ENCODE results near the gene MLXIP. TPM values are rescaled to one million over a fixed set of nuclear protein-coding genes. Genes with fewer than 3 reads are reported as not detected.
"Not testable (repeated sequence)": the region's sequence is repeated elsewhere in the genome, so short reads cannot be mapped to it uniquely, and the experiment has no call there.

MLXIP gene
- total RNA-seq, 2 experiments from 2014 or later, result 17.7 to 26.4 TPM

- Mint-ChIP-seq H3K27ac (no peak overlapping the region), H3K9me3 (ENCODE audit: low read depth) (no peaks in the 10 kb centered on the region), H3K4me1 (peaks cover 6% of the 10 kb centered on the region), H3K27me3 (no peaks in the 10 kb centered on the region), H3K36me3 (ENCODE audit: low read depth) (no peaks in the 10 kb centered on the region), H3K4me3 (no peak overlapping the region)
- ChIA-PET CTCF (interaction anchor here (1.2 kb wide), 1 partner anchor 19 kb away, joined by 3 read pairs; no protein-coding TSS in a partner anchor), POLR2A (no interaction called here)
- DNase-seq (no peak), ATAC-seq (no peak)
- intact Hi-C loops (cut with DNase I, micrococcal nuclease), result no loop called here
Measured at GRCh38 chr12:122172262-122172939, 93.8 kb downstream of the MLXIP start.

- Mint-ChIP-seq H3K9me3 (ENCODE audit: low read depth) (no peaks in the 10 kb centered on the region), H3K27me3 (no peaks in the 10 kb centered on the region)
- ATAC-seq, result peak; percentile 74
Measured at GRCh38 chr12:122174155-122174845, 95.7 kb downstream of the MLXIP start, which contains the start of gene IL31. IL31 (minus strand) TSS chr12:122174221; CDS start chr12:122174172, 49 bp downstream.

GRCh38 chr12:122176473-122176872, 97.9 kb downstream of the MLXIP start:
- H3K27ac Mint-ChIP-seq; H3K27me3 Mint-ChIP-seq; H3K4me1 Mint-ChIP-seq; H3K36me3 Mint-ChIP-seq (ENCODE audit: low read depth); ATAC-seq; H3K9me3 Mint-ChIP-seq (ENCODE audit: low read depth); intact Hi-C loops (cut with DNase I, micrococcal nuclease); DNase-seq; POLR2A ChIA-PET; H3K4me3 Mint-ChIP-seq: not testable (repeated sequence)
- CTCF ChIA-PET, result interaction anchor here (0.6 kb wide), 1 partner anchor 842 kb away, joined by 4 read pairs; no protein-coding TSS in a partner anchor

More at GRCh38 chr12:122174155-122174845, 95.7 kb downstream of the MLXIP start, which contains the start of gene IL31:
- no peak within 1 kb of the TSS for H3K27ac Mint-ChIP-seq
- peaks cover 6% of the 10 kb centered on the region for H3K4me1 Mint-ChIP-seq
- ChIA-PET CTCF (interaction anchor here (0.7 to 1.2 kb wide), 3 partner anchors 26 to 86 kb away, joined by 3 to 5 read pairs (median 3); partner anchors contain the start of gene DIABLO), POLR2A (no interaction called here)
- H3K4me3 Mint-ChIP-seq, result no peak within 1 kb of the TSS
- intact Hi-C loops (cut with DNase I, micrococcal nuclease), result no loop called here
- DNase-seq, result peak; percentile 42
- H3K36me3 Mint-ChIP-seq (ENCODE audit: low read depth), result no peaks in the 10 kb centered on the region

GRCh38 chr12:122182887-122183587, 104.5 kb downstream of the MLXIP start, which contains the start of gene LRRC43:
LRRC43 (plus strand) TSS chr12:122183123; CDS start chr12:122183145, 22 bp downstream.
- Mint-ChIP-seq H3K27ac (no peak within 1 kb of the TSS), H3K9me3 (ENCODE audit: low read depth) (no peaks in the 10 kb centered on the region), H3K27me3 (peaks cover 11% of the 10 kb centered on the region), H3K36me3 (ENCODE audit: low read depth) (no peaks in the 10 kb centered on the region), H3K4me1 (peaks cover 3% of the 10 kb centered on the region), H3K4me3 (peak within 1 kb of the TSS; percentile 65)
- DNase-seq (peak; percentile 54), ATAC-seq (peak; percentile 72)
- intact Hi-C loops (cut with DNase I, micrococcal nuclease), result no loop called here
- ChIA-PET POLR2A (no interaction called here), CTCF (interaction anchor here (0.7 to 2.0 kb wide), 8 partner anchors 8 to 1533 kb away, joined by 3 to 8 read pairs (median 3); partner anchors contain the start of gene CFAP251)

- ATAC-seq (no peak), DNase-seq (no peak)
- CTCF ChIA-PET, result interaction anchor here (0.7 to 2.0 kb wide), 5 partner anchors 51 to 1533 kb away, joined by 3 to 7 read pairs (median 3); no protein-coding TSS in a partner anchor
- intact Hi-C loops (cut with DNase I, micrococcal nuclease), result no loop called here
- Mint-ChIP-seq H3K27ac (no peak overlapping the region), H3K27me3 (peaks cover 11% of the 10 kb centered on the region), H3K4me3 (peak overlapping the region; percentile 45), H3K36me3 (ENCODE audit: low read depth) (no peaks in the 10 kb centered on the region), H3K4me1 (peaks cover 3% of the 10 kb centered on the region), H3K9me3 (ENCODE audit: low read depth) (no peaks in the 10 kb centered on the region)
- POLR2A ChIA-PET, result no interaction called here
Measured at GRCh38 chr12:122183588-122183940, 105.0 kb downstream of the MLXIP start.

- no peaks in the 10 kb centered on the region for H3K9me3 Mint-ChIP-seq (ENCODE audit: low read depth)
- H3K27ac Mint-ChIP-seq, result no peak overlapping the region
- ChIA-PET CTCF (no interaction called here), POLR2A (no interaction called here)
- no peak overlapping the region for H3K4me3 Mint-ChIP-seq
- no peak for ATAC-seq
- intact Hi-C loops (cut with DNase I, micrococcal nuclease), result no loop called here
- peaks cover 11% of the 10 kb centered on the region for H3K27me3 Mint-ChIP-seq
- peaks cover 3% of the 10 kb centered on the region for H3K4me1 Mint-ChIP-seq
- no peaks in the 10 kb centered on the region for H3K36me3 Mint-ChIP-seq (ENCODE audit: low read depth)
- no peak for DNase-seq
Measured at GRCh38 chr12:122184517-122184916, 106.0 kb downstream of the MLXIP start.

- Mint-ChIP-seq H3K4me1 (peaks cover 3% of the 10 kb centered on the region), H3K4me3 (no peak overlapping the region), H3K9me3 (ENCODE audit: low read depth) (no peaks in the 10 kb centered on the region), H3K36me3 (ENCODE audit: low read depth) (no peaks in the 10 kb centered on the region), H3K27me3 (peaks cover 9% of the 10 kb centered on the region), H3K27ac (no peak overlapping the region)
- CTCF ChIA-PET, result no interaction called here
- ATAC-seq, result no peak
- DNase-seq, result no peak
- POLR2A ChIA-PET, result no interaction called here
- intact Hi-C loops (cut with DNase I, micrococcal nuclease), result no loop called here
Measured at GRCh38 chr12:122185079-122185478, 106.5 kb downstream of the MLXIP start.

- Mint-ChIP-seq H3K27ac (no peak overlapping the region), H3K4me1 (peaks cover 3% of the 10 kb centered on the region), H3K36me3 (ENCODE audit: low read depth) (no peaks in the 10 kb centered on the region), H3K4me3 (no peak overlapping the region), H3K9me3 (ENCODE audit: low read depth) (no peaks in the 10 kb centered on the region), H3K27me3 (peaks cover 9% of the 10 kb centered on the region)
- ChIA-PET CTCF (interaction anchor here (1.1 kb wide), 1 partner anchor 131 kb away, joined by 3 read pairs; no protein-coding TSS in a partner anchor), POLR2A (no interaction called here)
- no peak for ATAC-seq
- intact Hi-C loops (cut with DNase I, micrococcal nuclease), result no loop called here
- DNase-seq, result no peak
Measured at GRCh38 chr12:122185494-122186082, 107.0 kb downstream of the MLXIP start.

- POLR2A ChIA-PET, result no interaction called here
- no peak overlapping the region for H3K4me3 Mint-ChIP-seq
- H3K36me3 Mint-ChIP-seq (ENCODE audit: low read depth), result no peaks in the 10 kb centered on the region
- intact Hi-C loops (cut with DNase I, micrococcal nuclease), result no loop called here
- no peaks in the 10 kb centered on the region for H3K9me3 Mint-ChIP-seq (ENCODE audit: low read depth)
- CTCF ChIA-PET, result interaction anchor here (0.9 to 1.4 kb wide), 2 partner anchors 20 to 57 kb away, joined by 3 read pairs; no protein-coding TSS in a partner anchor
- no peak for DNase-seq
- no peak for ATAC-seq
- no peak overlapping the region for H3K27ac Mint-ChIP-seq
- H3K4me1 Mint-ChIP-seq, result peaks cover 3% of the 10 kb centered on the region
- peaks cover 7% of the 10 kb centered on the region for H3K27me3 Mint-ChIP-seq
Measured at GRCh38 chr12:122187466-122187865, 108.9 kb downstream of the MLXIP start.

- no peak overlapping the region for H3K27ac Mint-ChIP-seq
- POLR2A ChIA-PET, result no interaction called here
- no peaks in the 10 kb centered on the region for H3K4me1 Mint-ChIP-seq
- no peak overlapping the region for H3K4me3 Mint-ChIP-seq
- no peaks in the 10 kb centered on the region for H3K36me3 Mint-ChIP-seq (ENCODE audit: low read depth)
- intact Hi-C loops (cut with DNase I, micrococcal nuclease), result loop anchor here (2.0 to 10.0 kb wide), 4 partner anchors 33 to 275 kb away; partner anchors contain the start of gene CFAP251 (in 2 of the 2)
- CTCF ChIA-PET, result interaction anchor here (0.6 to 2.5 kb wide), 8 partner anchors 8 to 272 kb away, joined by 3 to 11 read pairs (median 3); partner anchors contain the start of genes CFAP251 and LRRC43
- no peak for DNase-seq
- ATAC-seq, result no peak
- H3K27me3 Mint-ChIP-seq, result peaks cover 2% of the 10 kb centered on the region
- peaks cover under 1% of the 10 kb centered on the region for H3K9me3 Mint-ChIP-seq (ENCODE audit: low read depth)
Measured at GRCh38 chr12:122189626-122190475, 111.3 kb downstream of the MLXIP start.

All from activated CD4-positive, alpha-beta T cell treated with anti-CD3 and anti-CD28 coated beads for 36 hours (primary cell).